A549 (cell line): ENCODE data around the gene HOXD11.

Experiments used
- KDM5A ChIP-seq: fragments of 200-600 bp; sonication (generic); IDR thresholded peaks from 2 replicates; pipeline ENCODE4 v1.6.1; 2016; ENCODE audit warnings: antibody characterized with exemption, mild to moderate bottlenecking
- POLR2A ChIP-seq: IDR thresholded peaks from 2 replicates; pipeline ENCODE4 v1.6.1; 2012; ENCODE audit warnings: mild to moderate bottlenecking, low read length
- TF ChIP-seq, protein P1 (sequence below): fragments of >200 bp; sonication (Bioruptor Twin); formaldehyde crosslinking; IDR thresholded peaks from 3 replicates; pipeline ENCODE4 v1.5.1; 2016

- TF ChIP-seq POLR2A = no peak
- no peak for TF ChIP-seq KDM5A
- TF ChIP-seq, protein P1, sequence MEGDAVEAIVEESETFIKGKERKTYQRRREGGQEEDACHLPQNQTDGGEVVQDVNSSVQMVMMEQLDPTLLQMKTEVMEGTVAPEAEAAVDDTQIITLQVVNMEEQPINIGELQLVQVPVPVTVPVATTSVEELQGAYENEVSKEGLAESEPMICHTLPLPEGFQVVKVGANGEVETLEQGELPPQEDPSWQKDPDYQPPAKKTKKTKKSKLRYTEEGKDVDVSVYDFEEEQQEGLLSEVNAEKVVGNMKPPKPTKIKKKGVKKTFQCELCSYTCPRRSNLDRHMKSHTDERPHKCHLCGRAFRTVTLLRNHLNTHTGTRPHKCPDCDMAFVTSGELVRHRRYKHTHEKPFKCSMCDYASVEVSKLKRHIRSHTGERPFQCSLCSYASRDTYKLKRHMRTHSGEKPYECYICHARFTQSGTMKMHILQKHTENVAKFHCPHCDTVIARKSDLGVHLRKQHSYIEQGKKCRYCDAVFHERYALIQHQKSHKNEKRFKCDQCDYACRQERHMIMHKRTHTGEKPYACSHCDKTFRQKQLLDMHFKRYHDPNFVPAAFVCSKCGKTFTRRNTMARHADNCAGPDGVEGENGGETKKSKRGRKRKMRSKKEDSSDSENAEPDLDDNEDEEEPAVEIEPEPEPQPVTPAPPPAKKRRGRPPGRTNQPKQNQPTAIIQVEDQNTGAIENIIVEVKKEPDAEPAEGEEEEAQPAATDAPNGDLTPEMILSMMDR = no peak
Measured at GRCh38 chr2:176094349-176094748, 12.7 kb upstream of the HOXD11 start.
